Activated T-helper 2 cell treated with anti-CD3 and anti-CD28 coated beads, Interferon-gamma antibody, Interleukin-2, Interleukin-4, amounts not matched to agents 10 μg/mL and 5 μg/mL and 100 μg/mL, durations not matched to agents 14 hours and 24 hours and 36 hours (primary cell): ENCODE data around the gene SETBP1. TPM values are rescaled to one million over a fixed set of nuclear protein-coding genes. Genes with fewer than 3 reads are reported as not detected.

Source experiments
- DNase-seq: peaks from one replicate; pipeline ENCODE4 v3.0.0; 2021; ENCODE audit warnings: low spot score
- H3K27ac Mint-ChIP-seq: one replicate; pipeline ENCODE4 v1.8.0; 2021; ENCODE audit warnings: mixed read lengths
- H3K27me3 Mint-ChIP-seq: one replicate; pipeline ENCODE4 v1.8.0; 2021; ENCODE audit warnings: low read depth, mixed read lengths
- H3K36me3 Mint-ChIP-seq: one replicate; pipeline ENCODE4 v1.8.0; 2021; ENCODE audit warnings: low read depth, mixed read lengths
- H3K4me1 Mint-ChIP-seq: one replicate; pipeline ENCODE4 v1.8.0; 2021; ENCODE audit warnings: low read depth, mixed read lengths
- H3K4me3 Mint-ChIP-seq: one replicate; pipeline ENCODE4 v1.8.0; 2021; ENCODE audit warnings: low read depth, mild to moderate bottlenecking, moderate library complexity, mixed read lengths
- H3K9me3 Mint-ChIP-seq: one replicate; pipeline ENCODE4 v1.8.0; 2021; ENCODE audit warnings: mixed read lengths
- intact Hi-C: fragments of 100-400 bp; cut with micrococcal nuclease; formaldehyde crosslinking; loops from one replicate; pipeline ENCODE4 v1.15.1; 2023
- total RNA-seq: library from RNA; stranded (reverse); gene quantifications from 2 replicates; pipeline ENCODE4 v1.2.3, GENCODE V29; 2022

Gene SETBP1
- total RNA-seq, 1 donor from 2014 or later: 27.4 TPM

- intact Hi-C loops: no loop called here
- Mint-ChIP-seq H3K9me3 (no peaks in the 10 kb centered on the region), H3K4me1 (peaks cover 13% of the 10 kb centered on the region), H3K4me3 (no peak overlapping the region), H3K27me3 (no peaks in the 10 kb centered on the region), H3K27ac (no peak overlapping the region), H3K36me3 (no peaks in the 10 kb centered on the region)
- no peak for DNase-seq
Measured at GRCh38 chr18:44915213-44915612, 234.5 kb downstream of the SETBP1 start.

- Mint-ChIP-seq H3K36me3 (no peaks in the 10 kb centered on the region), H3K27ac (no peak overlapping the region), H3K27me3 (no peaks in the 10 kb centered on the region), H3K4me1 (peaks cover 13% of the 10 kb centered on the region), H3K9me3 (no peaks in the 10 kb centered on the region), H3K4me3 (no peak overlapping the region)
- no peak for DNase-seq
- intact Hi-C loops: no loop called here
Measured at GRCh38 chr18:44915661-44916060, 235.0 kb downstream of the SETBP1 start.

- Mint-ChIP-seq H3K27me3 (no peaks in the 10 kb centered on the region), H3K9me3 (no peaks in the 10 kb centered on the region)
Measured at GRCh38 chr18:44916429-44917207, 235.9 kb downstream of the SETBP1 start.

GRCh38 chr18:44917216-44918141, 236.8 kb downstream of the SETBP1 start:
- no peaks in the 10 kb centered on the region for H3K27me3 Mint-ChIP-seq
- DNase-seq: no peak
- H3K4me1 Mint-ChIP-seq: peaks cover 7% of the 10 kb centered on the region
- no peak overlapping the region for H3K4me3 Mint-ChIP-seq
- H3K36me3 Mint-ChIP-seq: no peaks in the 10 kb centered on the region
- intact Hi-C loops: no loop called here
- no peaks in the 10 kb centered on the region for H3K9me3 Mint-ChIP-seq
- no peak overlapping the region for H3K27ac Mint-ChIP-seq

More at GRCh38 chr18:44916429-44917207, 235.9 kb downstream of the SETBP1 start:
- no peaks in the 10 kb centered on the region for H3K36me3 Mint-ChIP-seq
- H3K4me3 Mint-ChIP-seq: no peak overlapping the region
- intact Hi-C loops: no loop called here
- H3K4me1 Mint-ChIP-seq: peaks cover 9% of the 10 kb centered on the region
- no peak overlapping the region for H3K27ac Mint-ChIP-seq
- DNase-seq: no peak

DNA sequence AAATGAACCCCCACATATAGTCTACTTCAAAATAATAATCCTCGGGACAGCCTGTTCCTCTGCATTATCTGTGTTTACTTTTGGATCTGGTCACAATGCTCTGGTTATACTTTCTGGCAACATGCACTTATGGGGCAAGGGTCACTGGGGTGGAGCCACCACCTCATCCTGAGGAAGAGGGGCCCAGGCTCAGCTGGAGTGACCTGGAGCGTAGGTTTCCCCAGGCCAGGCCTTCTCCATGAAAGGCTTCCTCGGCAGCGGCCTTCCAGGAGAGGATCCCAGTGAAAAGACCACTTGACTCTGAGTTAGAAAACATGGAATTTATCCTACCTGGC, 237.4 kb downstream of the SETBP1 start:
- H3K4me1 Mint-ChIP-seq: peaks cover 5% of the 10 kb centered on the region
- H3K36me3 Mint-ChIP-seq: no peaks in the 10 kb centered on the region
- DNase-seq: no peak
- H3K27ac Mint-ChIP-seq: no peak overlapping the region
- intact Hi-C loops: no loop called here
- H3K4me3 Mint-ChIP-seq: no peak overlapping the region
- no peaks in the 10 kb centered on the region for H3K9me3 Mint-ChIP-seq
- no peaks in the 10 kb centered on the region for H3K27me3 Mint-ChIP-seq

DNA sequence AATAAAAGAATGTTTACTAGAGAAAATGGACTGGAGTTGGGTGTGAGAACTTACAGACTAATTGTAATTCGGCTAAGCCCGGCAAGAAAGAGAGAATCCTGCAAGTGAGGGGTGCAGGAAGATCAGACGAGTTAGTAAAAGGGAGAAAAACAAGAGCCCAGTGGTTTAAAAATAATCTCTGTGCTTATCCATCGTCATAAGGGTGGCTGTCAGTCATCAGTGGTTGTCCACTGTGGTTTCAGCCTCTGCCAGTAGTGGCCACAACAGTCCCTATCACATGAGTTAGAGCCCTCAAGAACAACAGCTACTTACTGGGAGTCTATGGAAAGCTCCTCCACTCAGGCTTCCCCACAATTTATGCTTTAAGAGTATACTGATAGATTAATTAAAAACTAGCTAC, 239.8 kb downstream of the SETBP1 start:
- H3K36me3 Mint-ChIP-seq: no peaks in the 10 kb centered on the region
- H3K27ac Mint-ChIP-seq: no peak overlapping the region
- DNase-seq: no peak
- intact Hi-C loops: no loop called here
- no peaks in the 10 kb centered on the region for H3K9me3 Mint-ChIP-seq
- no peaks in the 10 kb centered on the region for H3K27me3 Mint-ChIP-seq
- no peak overlapping the region for H3K4me3 Mint-ChIP-seq
- peaks cover 5% of the 10 kb centered on the region for H3K4me1 Mint-ChIP-seq

DNA sequence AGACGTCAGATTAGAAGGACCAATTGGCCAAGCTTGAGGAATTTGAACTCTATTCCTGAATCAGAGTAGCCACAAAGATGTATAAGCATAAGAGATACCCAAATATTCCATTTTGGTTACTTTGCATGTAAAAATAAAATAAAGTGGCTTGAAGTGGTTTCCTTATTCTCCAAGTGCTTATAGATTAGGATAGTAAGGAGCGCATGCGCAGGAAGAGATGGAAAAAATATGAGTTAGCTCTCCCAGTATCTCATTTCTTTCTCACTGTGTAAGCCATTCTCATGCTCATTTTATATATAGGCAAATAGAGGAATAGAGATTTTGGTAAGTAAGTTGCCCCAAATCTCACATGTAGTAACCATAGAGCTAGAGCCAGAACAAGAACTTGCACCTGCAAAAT, 241.3 kb downstream of the SETBP1 start:
- no peak for DNase-seq
- H3K27ac Mint-ChIP-seq: no peak overlapping the region
- intact Hi-C loops: no loop called here
- H3K9me3 Mint-ChIP-seq: no peaks in the 10 kb centered on the region
- H3K4me1 Mint-ChIP-seq: peaks cover 7% of the 10 kb centered on the region
- no peak overlapping the region for H3K4me3 Mint-ChIP-seq
- no peaks in the 10 kb centered on the region for H3K36me3 Mint-ChIP-seq
- H3K27me3 Mint-ChIP-seq: no peaks in the 10 kb centered on the region

DNA sequence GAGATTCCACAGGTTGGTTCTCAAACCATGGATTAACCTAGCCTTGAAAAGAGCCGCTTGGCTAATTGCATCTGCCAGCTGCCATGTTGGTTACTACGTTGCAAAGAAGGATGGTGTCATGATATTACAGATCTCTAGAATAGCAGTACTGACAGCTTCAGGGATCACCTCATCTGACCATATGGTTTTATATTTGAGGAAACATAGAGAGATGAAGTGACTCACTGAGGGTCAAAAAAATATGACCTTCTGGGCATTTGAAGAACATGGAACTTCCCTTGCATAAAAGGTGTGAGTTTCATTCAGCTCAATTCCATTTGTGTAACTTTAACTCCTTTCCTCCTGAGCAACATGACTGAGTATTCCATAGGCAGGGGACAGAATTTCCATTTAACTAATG, 242.3 kb downstream of the SETBP1 start:
- H3K27ac Mint-ChIP-seq: no peak overlapping the region
- intact Hi-C loops: no loop called here
- H3K27me3 Mint-ChIP-seq: no peaks in the 10 kb centered on the region
- no peaks in the 10 kb centered on the region for H3K36me3 Mint-ChIP-seq
- no peak for DNase-seq
- H3K4me1 Mint-ChIP-seq: peaks cover 9% of the 10 kb centered on the region
- H3K9me3 Mint-ChIP-seq: no peaks in the 10 kb centered on the region
- H3K4me3 Mint-ChIP-seq: no peak overlapping the region

DNA sequence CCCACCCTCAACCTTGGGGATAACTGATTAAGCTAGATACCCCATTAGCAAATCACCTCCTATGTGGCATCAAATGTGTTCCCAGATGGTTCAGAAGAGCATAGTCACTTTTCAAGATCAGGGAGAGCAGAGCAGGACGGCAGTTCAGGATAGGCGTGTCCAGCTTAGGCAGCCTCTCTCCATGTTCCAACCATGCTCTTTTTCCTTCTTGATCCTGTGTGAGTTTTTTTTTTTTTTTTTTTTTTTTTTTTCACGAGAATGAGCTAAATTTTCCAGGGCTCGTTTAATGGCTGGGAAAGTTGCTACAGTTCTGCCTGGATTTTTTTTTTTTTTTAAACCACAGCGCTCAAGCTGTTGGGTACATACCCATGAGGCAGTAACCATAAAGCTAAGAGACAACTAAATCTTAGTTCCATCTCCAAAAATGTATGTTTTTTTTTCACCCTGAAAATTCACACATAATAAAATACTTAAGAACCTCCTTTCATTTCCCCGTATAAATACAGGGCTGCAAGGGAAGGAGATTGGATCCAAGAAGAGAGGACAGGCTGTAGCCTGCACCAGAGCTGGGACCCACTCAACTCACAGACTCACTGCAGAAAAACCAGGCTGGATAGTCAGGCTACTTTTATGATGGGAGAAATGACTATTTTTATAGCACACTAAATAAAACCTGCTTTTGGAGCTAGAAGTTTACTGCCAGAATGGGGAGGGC, 244.3 kb downstream of the SETBP1 start:
- no peaks in the 10 kb centered on the region for H3K36me3 Mint-ChIP-seq
- no peaks in the 10 kb centered on the region for H3K27me3 Mint-ChIP-seq
- intact Hi-C loops: no loop called here
- H3K4me1 Mint-ChIP-seq: peaks cover 9% of the 10 kb centered on the region
- H3K27ac Mint-ChIP-seq: no peak overlapping the region
- H3K9me3 Mint-ChIP-seq: peaks cover 4% of the 10 kb centered on the region
- H3K4me3 Mint-ChIP-seq: no peak overlapping the region
- DNase-seq: no peak

- Mint-ChIP-seq H3K4me3 (no peak overlapping the region), H3K9me3 (peaks cover 19% of the 10 kb centered on the region), H3K36me3 (no peaks in the 10 kb centered on the region), H3K4me1 (peaks cover 9% of the 10 kb centered on the region), H3K27ac (no peak overlapping the region), H3K27me3 (peaks cover 1% of the 10 kb centered on the region)
- DNase-seq: no peak
- intact Hi-C loops: no loop called here
Measured at GRCh38 chr18:44927127-44927849, 246.6 kb downstream of the SETBP1 start.

GRCh38 chr18:44934901-44935300, 254.2 kb downstream of the SETBP1 start:
- DNase-seq: no peak
- H3K27me3 Mint-ChIP-seq: peaks cover 5% of the 10 kb centered on the region
- no peak overlapping the region for H3K4me3 Mint-ChIP-seq
- H3K36me3 Mint-ChIP-seq: peaks cover 10% of the 10 kb centered on the region
- H3K27ac Mint-ChIP-seq: no peak overlapping the region
- intact Hi-C loops: no loop called here
- H3K4me1 Mint-ChIP-seq: peaks cover 7% of the 10 kb centered on the region
- peaks cover 22% of the 10 kb centered on the region for H3K9me3 Mint-ChIP-seq

DNA sequence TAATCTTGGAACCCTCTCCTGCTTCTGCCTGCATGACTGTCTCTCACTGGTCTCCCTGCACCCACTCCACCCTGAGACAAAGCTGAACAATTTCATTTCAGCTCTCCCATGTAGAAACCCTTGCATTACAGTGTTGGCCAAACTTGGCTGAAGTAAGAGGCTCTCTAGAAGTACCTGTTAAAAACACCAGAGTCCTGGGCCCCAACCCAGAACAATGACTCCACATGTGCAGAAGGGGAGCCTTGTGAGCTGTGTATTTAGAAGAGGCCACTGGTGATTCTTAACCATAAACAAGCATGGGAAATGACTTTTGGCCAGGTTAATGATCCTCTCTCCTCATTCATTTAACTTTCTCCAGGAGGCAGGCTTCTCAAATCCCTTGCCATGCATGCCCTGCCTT, 254.8 kb downstream of the SETBP1 start:
- Mint-ChIP-seq H3K36me3 (peaks cover 10% of the 10 kb centered on the region), H3K4me3 (no peak overlapping the region), H3K4me1 (peaks cover 7% of the 10 kb centered on the region), H3K27me3 (peaks cover 5% of the 10 kb centered on the region), H3K9me3 (peaks cover 18% of the 10 kb centered on the region), H3K27ac (no peak overlapping the region)
- DNase-seq: no peak
- intact Hi-C loops: no loop called here
